Skeletal muscle tissue (tissue), 4 donors: Measurements from ENCODE around the gene PLEKHA5. TPM values are rescaled to one million over a fixed set of nuclear protein-coding genes. Genes with fewer than 3 reads are reported as not detected.

Experiments
- H3K27ac ChIP-seq: one replicate; pipeline ENCODE4 v1.7.0; 2013; ENCODE audit warnings: mild to moderate bottlenecking, low read depth, low read length, inconsistent platforms
- H3K27me3 ChIP-seq, 3 donors: one replicate each; pipeline ENCODE4 v1.7.0; 2013; ENCODE audit warnings: low read length in 3 of 3; ENCODE audit not compliant: control insufficient read depth in 3 of 3, insufficient read depth in 3 of 3
- H3K36me3 ChIP-seq, 3 donors: one replicate each; pipeline ENCODE4 v1.7.0; 2013; ENCODE audit warnings: low read length in 3 of 3; ENCODE audit not compliant: control insufficient read depth in 3 of 3, insufficient read depth in 3 of 3
- H3K4me1 ChIP-seq, 3 donors: one replicate each; pipeline ENCODE4 v1.7.0; 2013; ENCODE audit warnings: low read length in 3 of 3, mild to moderate bottlenecking in 3 of 3; ENCODE audit not compliant: control insufficient read depth in 3 of 3, insufficient read depth in 3 of 3
- H3K4me3 ChIP-seq, 3 donors: one replicate each; pipeline ENCODE4 v1.7.0; 2013; ENCODE audit warnings: low read length in 3 of 3
- H3K9ac ChIP-seq, 3 donors: one replicate each; pipeline ENCODE4 v1.7.0; 2013; ENCODE audit warnings: low read length in 3 of 3, mild to moderate bottlenecking in 3 of 3, moderate library complexity in 2 of 3, low read depth in 1 of 3
- H3K9me3 ChIP-seq, 3 donors: one replicate each; pipeline ENCODE4 v1.7.0; 2013; ENCODE audit warnings: low read length in 3 of 3; ENCODE audit not compliant: control insufficient read depth in 3 of 3
- total RNA-seq: library from RNA; depleted of rRNA; stranded (reverse); fragments of >200 nt; gene quantifications from one replicate; pipeline ENCODE4 v1.2.3, GENCODE V29; 2014
- donor health status: Osteomylitis.

Gene PLEKHA5
- total RNA-seq, 1 donor from 2014 or later, result 25.1 TPM

DNA sequence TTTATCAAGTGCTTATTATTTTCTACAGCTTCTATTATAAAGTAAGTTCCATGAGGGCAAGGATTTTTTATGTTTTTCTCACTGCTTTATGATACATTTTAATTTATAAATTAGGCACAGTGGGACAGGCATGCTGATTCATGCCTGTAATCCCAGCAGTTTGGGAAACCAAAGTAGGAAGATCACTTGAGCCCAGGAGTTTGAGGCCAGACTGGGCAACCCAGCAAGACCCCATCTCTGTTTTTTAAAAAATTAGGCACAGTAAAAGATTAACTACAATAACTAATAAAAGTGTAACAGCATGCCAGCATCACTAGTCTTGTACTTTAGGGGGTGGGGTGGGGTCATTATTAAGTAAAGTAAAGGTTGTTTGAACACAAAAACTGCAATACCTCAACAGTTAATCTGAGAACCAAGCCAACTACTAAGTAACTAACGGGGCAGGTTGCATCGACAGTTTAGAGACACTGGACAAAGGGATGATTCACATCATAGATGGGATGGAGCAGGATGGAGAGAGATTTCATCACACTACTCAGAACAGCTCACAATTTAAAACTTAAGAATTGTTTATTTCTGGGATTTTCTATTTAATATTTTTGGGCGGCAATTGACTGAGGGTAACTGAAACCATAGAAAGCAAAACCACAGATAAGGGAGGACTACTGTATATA is 119.5 kb downstream of the PLEKHA5 start:
- H3K27ac ChIP-seq, result no peak overlapping the region
- H3K27me3 ChIP-seq, result no peaks in the 10 kb centered on the region
- H3K9ac ChIP-seq, result no peak overlapping the region
- H3K36me3 ChIP-seq, result no peaks in the 10 kb centered on the region
- H3K9me3 ChIP-seq, result no peaks in the 10 kb centered on the region
- no peak overlapping the region for H3K4me3 ChIP-seq
- H3K4me1 ChIP-seq, result peaks cover 0 to 3% (median 0%) of the 10 kb centered on the region in 3 donors

- H3K36me3 ChIP-seq, result no peaks in the 10 kb centered on the region
- H3K4me3 ChIP-seq, result no peak overlapping the region
- no peak overlapping the region for H3K9ac ChIP-seq
- no peaks in the 10 kb centered on the region for H3K4me1 ChIP-seq
- H3K27ac ChIP-seq, result no peak overlapping the region
- no peaks in the 10 kb centered on the region for H3K9me3 ChIP-seq
- H3K27me3 ChIP-seq, result no peaks in the 10 kb centered on the region
These were observed 122.1 kb downstream of the PLEKHA5 start for GRCh38 chr12:19251481-19252132.

- no peaks in the 10 kb centered on the region for H3K27me3 ChIP-seq
- no peak overlapping the region for H3K27ac ChIP-seq
- H3K9ac ChIP-seq, result no peak overlapping the region
- H3K36me3 ChIP-seq, result no peaks in the 10 kb centered on the region
- no peaks in the 10 kb centered on the region for H3K9me3 ChIP-seq
- no peak overlapping the region for H3K4me3 ChIP-seq
- no peaks in the 10 kb centered on the region for H3K4me1 ChIP-seq
These were observed 130.6 kb downstream of the PLEKHA5 start for GRCh38 chr12:19260135-19260534.

- Histone ChIP-seq H3K4me3 (no peak overlapping the region), H3K27me3 (no peaks in the 10 kb centered on the region), H3K9me3 (no peaks in the 10 kb centered on the region), H3K9ac (no peak overlapping the region), H3K4me1 (no peaks in the 10 kb centered on the region), H3K36me3 (no peaks in the 10 kb centered on the region), H3K27ac (no peak overlapping the region)
These were observed 132.2 kb downstream of the PLEKHA5 start for GRCh38 chr12:19261773-19262172.

DNA sequence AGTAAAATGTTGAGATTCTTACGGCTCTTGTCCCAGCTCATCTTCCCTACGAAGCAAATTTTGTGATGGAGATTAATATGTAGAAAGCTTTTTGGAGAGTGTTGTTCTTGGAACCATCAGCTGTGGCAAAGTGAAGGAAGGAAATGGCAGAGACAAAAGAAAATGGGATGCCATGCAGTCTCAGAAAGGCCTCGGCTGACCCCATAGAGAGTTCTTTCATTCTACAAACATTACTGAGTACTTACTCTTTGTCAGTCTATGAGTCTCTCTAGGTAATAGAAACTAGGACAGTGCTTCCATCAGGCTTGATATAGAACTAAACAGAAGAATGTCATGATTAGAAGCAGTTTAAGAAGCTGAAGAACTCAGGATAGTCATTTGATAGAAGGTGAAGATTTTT is 134.1 kb downstream of the PLEKHA5 start:
- H3K4me1 ChIP-seq, result no peaks in the 10 kb centered on the region
- H3K9ac ChIP-seq, result no peak overlapping the region
- H3K27ac ChIP-seq, result no peak overlapping the region
- no peak overlapping the region for H3K4me3 ChIP-seq
- H3K9me3 ChIP-seq, result no peaks in the 10 kb centered on the region
- no peaks in the 10 kb centered on the region for H3K36me3 ChIP-seq
- H3K27me3 ChIP-seq, result no peaks in the 10 kb centered on the region

DNA sequence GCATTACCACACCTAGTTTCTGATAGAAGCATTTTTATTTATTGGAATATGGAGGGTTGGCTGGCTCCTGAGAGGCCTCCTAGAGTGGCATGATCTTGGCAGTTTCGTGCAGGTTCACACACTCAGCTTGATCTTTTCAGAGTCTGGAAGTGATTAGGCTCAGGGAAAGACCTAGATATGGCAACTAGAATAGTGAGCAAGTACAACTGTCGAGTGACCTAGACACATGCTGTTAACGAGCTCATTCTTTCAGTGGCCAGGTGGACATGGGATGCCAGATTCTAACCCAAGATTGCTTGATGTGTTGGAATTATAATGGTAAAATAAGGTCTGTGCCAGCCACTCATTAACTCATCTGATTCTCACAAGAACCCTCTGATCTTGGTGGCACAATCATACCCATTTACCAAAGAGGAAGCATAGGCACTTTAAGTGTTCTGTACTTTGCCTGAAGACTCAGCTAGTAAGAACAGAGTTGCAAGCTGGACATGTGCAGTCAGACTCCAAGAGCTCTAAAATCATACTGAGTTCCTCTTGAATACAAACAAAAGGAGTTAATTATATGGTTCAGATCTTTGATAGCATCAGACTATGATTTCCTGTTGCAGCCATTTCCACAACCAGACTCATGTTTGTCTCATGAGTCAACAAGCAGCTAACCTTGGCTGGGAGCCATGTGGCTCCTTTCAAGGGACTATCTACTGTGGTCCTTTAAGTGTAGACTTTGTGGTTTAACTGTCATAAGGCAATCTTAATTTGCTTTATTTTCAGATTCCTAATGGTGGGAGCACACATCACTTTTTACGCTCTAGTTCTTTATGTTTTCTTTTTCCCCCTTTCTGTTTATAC is 144.2 kb downstream of the PLEKHA5 start:
- no peak overlapping the region for H3K9ac ChIP-seq
- no peaks in the 10 kb centered on the region for H3K36me3 ChIP-seq
- peaks cover 4 to 6% (median 5%) of the 10 kb centered on the region in 3 donors for H3K4me1 ChIP-seq
- H3K27ac ChIP-seq, result no peak overlapping the region
- no peaks in the 10 kb centered on the region for H3K27me3 ChIP-seq
- H3K9me3 ChIP-seq, result no peaks in the 10 kb centered on the region
- no peak overlapping the region for H3K4me3 ChIP-seq

- Histone ChIP-seq H3K27me3 (no peaks in the 10 kb centered on the region), H3K4me1 (peaks cover 4 to 6% (median 5%) of the 10 kb centered on the region in 3 donors), H3K4me3 (no peak overlapping the region), H3K27ac (no peak overlapping the region), H3K9ac (no peak overlapping the region), H3K9me3 (no peaks in the 10 kb centered on the region), H3K36me3 (no peaks in the 10 kb centered on the region)
These were observed 147.2 kb downstream of the PLEKHA5 start for GRCh38 chr12:19276767-19277166.

GRCh38 chr12:19277711-19278110 is 148.2 kb downstream of the PLEKHA5 start:
- H3K9me3 ChIP-seq, result no peaks in the 10 kb centered on the region

DNA sequence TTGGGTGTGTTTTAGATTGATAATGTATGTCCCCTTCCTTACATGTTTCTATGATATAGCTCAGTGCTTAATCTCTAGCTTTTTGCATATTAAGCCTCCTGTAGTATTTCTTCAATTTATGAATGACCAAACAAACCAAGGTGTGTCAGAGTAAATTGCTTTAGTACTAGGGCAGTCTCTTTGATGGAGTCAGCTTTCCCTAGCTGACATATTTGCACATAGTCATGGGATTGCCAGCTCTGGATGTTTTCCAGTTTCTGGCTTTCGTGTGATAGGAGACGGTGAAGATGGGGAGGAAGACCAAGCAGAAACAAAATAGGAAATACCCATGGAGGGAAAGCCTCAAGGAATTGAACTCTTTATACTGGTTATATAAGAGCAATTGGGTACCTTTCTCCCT is 148.9 kb downstream of the PLEKHA5 start:
- no peak overlapping the region for H3K27ac ChIP-seq
- no peaks in the 10 kb centered on the region for H3K9me3 ChIP-seq
- no peak overlapping the region for H3K4me3 ChIP-seq
- H3K9ac ChIP-seq, result no peak overlapping the region
- peaks cover 0 to 3% (median 0%) of the 10 kb centered on the region in 3 donors for H3K36me3 ChIP-seq
- peaks cover 4 to 6% (median 4%) of the 10 kb centered on the region in 3 donors for H3K4me1 ChIP-seq
- no peaks in the 10 kb centered on the region for H3K27me3 ChIP-seq

More at GRCh38 chr12:19277711-19278110, 148.2 kb downstream of the PLEKHA5 start:
- Histone ChIP-seq H3K4me3 (no peak overlapping the region), H3K4me1 (peaks cover 4 to 6% (median 5%) of the 10 kb centered on the region in 3 donors), H3K27ac (no peak overlapping the region), H3K27me3 (no peaks in the 10 kb centered on the region), H3K36me3 (no peaks in the 10 kb centered on the region), H3K9ac (no peak overlapping the region)
